Endothelial cell of umbilical vein (primary cell): ENCODE results near the gene KCNH1. TPM values are rescaled to one million over a fixed set of nuclear protein-coding genes. Genes with fewer than 3 reads are reported as not detected.

Experiments
- BruUV-seq: library from RNA; stranded (reverse); fragments of 400-500 nt; replicated peaks from 2 replicates; lab custom pipeline; 2021; lab: Mats Ljungman, UMichigan
- CTCF ChIA-PET: fragments of 300-600, 350-600 bp; sonication (Branson Sonifier 250); formaldehyde crosslinking; loops from one replicate; lab custom pipeline; 2021; ENCODE audit warnings: antibody characterized with exemption, inconsistent platforms; lab: Charles Lee
- POLR2A ChIA-PET: fragments of 300-600, 350-600 bp; sonication (Branson Sonifier 250); formaldehyde crosslinking; loops from one replicate; lab custom pipeline; 2021; ENCODE audit warnings: antibody characterized with exemption, inconsistent platforms; lab: Charles Lee
- DNase-seq: peaks from one replicate; pipeline ENCODE4 v3.0.0-alpha.2; 2011; ENCODE audit warnings: low read depth, low spot score
- FAIRE-seq: peaks from 2 replicates; lab custom pipeline; 2011; peaks lifted over from hg19 to GRCh38; lab: Jason Lieb, UNC
- H2AFZ ChIP-seq: 2 replicates; pipeline ENCODE4 v1.6.0; 2012; ENCODE audit warnings: low read depth, low read length, control low read depth, inconsistent platforms
- H3K27ac ChIP-seq: 2 replicates; pipeline ENCODE4 v1.5.1; 2011; ENCODE audit warnings: low read depth, mild to moderate bottlenecking, control low read depth, low read length, moderate library complexity; ENCODE audit not compliant: insufficient read depth
- H3K27me3 ChIP-seq, 2 experiments: 2 replicates each; pipeline versions ENCODE4 v1.6.0 to v1.6.1; 2011; ENCODE audit warnings: low read length in 2 of 2, mixed read lengths in 1 of 2; ENCODE audit not compliant: control insufficient read depth in 2 of 2, insufficient read depth in 2 of 2
- H3K36me3 ChIP-seq, 2 experiments: 2 replicates in 1 of 2; 3 replicates in 1 of 2; pipeline ENCODE4 v1.5.1; 2011; ENCODE audit warnings: low read length in 2 of 2, mild to moderate bottlenecking in 1 of 2, moderate library complexity in 1 of 2; ENCODE audit not compliant: control insufficient read depth in 2 of 2, insufficient read depth in 2 of 2; ENCODE audit errors: extremely low read depth in 1 of 2
- H3K4me1 ChIP-seq: 3 replicates; pipeline ENCODE4 v1.5.1; 2011; ENCODE audit warnings: mild to moderate bottlenecking, low read length; ENCODE audit not compliant: control insufficient read depth, insufficient read depth; ENCODE audit errors: extremely low read depth
- H3K4me2 ChIP-seq: 2 replicates; pipeline ENCODE4 v1.6.1; 2011; ENCODE audit warnings: low read length, control low read depth, mixed read lengths; ENCODE audit not compliant: insufficient read depth
- H3K4me3 ChIP-seq, 3 experiments: fragments of 200-600 bp in 1 of 3; sonication (generic), shearing (Covaris generic) in 1 of 3; replicated peaks in 1 of 3; 2 replicates each; pipeline ENCODE4 v1.5.1; 2011 to 2016; ENCODE audit warnings: control low read depth in 3 of 3, low read length in 3 of 3, mild to moderate bottlenecking in 2 of 3, inconsistent platforms in 1 of 3, low read depth in 1 of 3, moderate library complexity in 1 of 3; ENCODE audit not compliant: insufficient read depth in 1 of 3
- H3K79me2 ChIP-seq: 2 replicates; pipeline ENCODE4 v1.6.0; 2012; ENCODE audit warnings: low read length, inconsistent platforms; ENCODE audit not compliant: control insufficient read depth, insufficient read depth
- H3K9ac ChIP-seq: replicated peaks from 2 replicates; pipeline ENCODE3; 2011; ENCODE audit warnings: low read length, control low read depth; ENCODE audit not compliant: insufficient read depth; ENCODE audit errors: extremely low read depth
- H3K9me1 ChIP-seq: replicated peaks from 3 replicates; pipeline ENCODE4 v1.6.0; 2011; ENCODE audit warnings: mild to moderate bottlenecking, low read length; ENCODE audit not compliant: control insufficient read depth, insufficient read depth; ENCODE audit errors: extremely low read depth
- H3K9me3 ChIP-seq: replicated peaks from 2 replicates; pipeline ENCODE4 v1.5.1; 2012; ENCODE audit warnings: low read length, inconsistent platforms; ENCODE audit not compliant: control insufficient read depth, insufficient read depth
- H4K20me1 ChIP-seq: replicated peaks from 2 replicates; pipeline ENCODE3; 2011; ENCODE audit warnings: mild to moderate bottlenecking, low read length; ENCODE audit not compliant: control insufficient read depth, insufficient read depth; ENCODE audit errors: extremely low read depth
- CTCF ChIP-seq, 2 donors: IDR thresholded peaks; 1 replicate in 1 of 2; 2 replicates in 1 of 2; pipeline ENCODE4 v1.5.1; 2011; ENCODE audit warnings: low read length in 2 of 2, mild to moderate bottlenecking in 2 of 2, moderate library complexity in 2 of 2, control low read depth in 1 of 2, inconsistent platforms in 1 of 2, low read depth in 1 of 2; ENCODE audit not compliant: insufficient read depth in 1 of 2; ENCODE audit errors: extremely low read depth in 1 of 2
- EZH2 ChIP-seq: IDR thresholded peaks from 2 replicates; pipeline ENCODE4 v1.6.1; 2012; ENCODE audit warnings: borderline replicate concordance, low read depth, mild to moderate bottlenecking, moderate library complexity, low read length, inconsistent platforms; ENCODE audit not compliant: severe bottlenecking
- FOS ChIP-seq: IDR thresholded peaks from 2 replicates; pipeline ENCODE4 v1.6.1; 2011; ENCODE audit warnings: mild to moderate bottlenecking, low read length, moderate library complexity, borderline replicate concordance; ENCODE audit not compliant: insufficient read depth
- GATA2 ChIP-seq: IDR thresholded peaks from 2 replicates; pipeline ENCODE4 v1.7.0; 2011; ENCODE audit warnings: low read depth, mild to moderate bottlenecking, moderate library complexity, mixed read lengths, low read length; ENCODE audit not compliant: insufficient read length, insufficient read depth
- JUN ChIP-seq: IDR thresholded peaks from 2 replicates; pipeline ENCODE4 v1.6.1; 2011; ENCODE audit warnings: borderline replicate concordance, low read depth; ENCODE audit not compliant: insufficient read length, insufficient read depth
- MYC ChIP-seq: IDR thresholded peaks from one replicate; pipeline ENCODE4 v1.6.1; 2011; ENCODE audit warnings: mild to moderate bottlenecking, low read depth, low read length
- POLR2A ChIP-seq: IDR thresholded peaks from 2 replicates; pipeline ENCODE4 v1.6.1; 2012; ENCODE audit warnings: low read depth, mild to moderate bottlenecking, control low read depth, low read length
- POLR2AphosphoS5 ChIP-seq: IDR thresholded peaks from 2 replicates; pipeline ENCODE4 v1.6.1; 2012; ENCODE audit warnings: low read depth, mild to moderate bottlenecking, control low read depth, low read length, moderate library complexity; ENCODE audit not compliant: insufficient read depth
- dilution Hi-C: fragments of 300-500 bp; cut with MboI; formaldehyde crosslinking; loops from one replicate; pipeline ENCODE4 v1.15.0; 2019; ENCODE audit warnings: low sequenced_read_pairs; ENCODE audit not compliant: extremely low pct_ligation_motif_present
- intact Hi-C: fragments of 100-400 bp; cut with micrococcal nuclease; formaldehyde crosslinking; loops from one replicate; pipeline ENCODE4 v1.10.0; 2022
- polyA plus RNA-seq, 4 experiments: library from polyadenylated mRNA; depleted of rRNA in 3 of 4; stranded (reverse) in 3 of 4; unstranded in 1 of 4; fragments of >200 nt; gene quantifications; 2 replicates each; pipeline versions ENCODE4 v1.2.1 to v1.2.3, GENCODE V29; 2011 to 2012; ENCODE audit warnings: missing spikeins in 1 of 4
- total RNA-seq: library from RNA; stranded (reverse); gene quantifications from 2 replicates; pipeline ENCODE4 v1.2.3, GENCODE V29; 2021
- TF ChIP-seq, protein P1 (sequence below): IDR thresholded peaks from 2 replicates; pipeline ENCODE4 v1.6.1; 2011; ENCODE audit not compliant: insufficient read depth, insufficient read length

The KCNH1 gene
- total and polyA plus RNA-seq, 2 donors (not counting 3 experiments of a cell fraction or from before 2014, with no cell fraction given): not detected

GRCh38 chr1:210779269-210779668 is 354.7 kb downstream of the KCNH1 start:
- H2AFZ ChIP-seq: no peak overlapping the region
- no peaks in the 10 kb centered on the region for H4K20me1 ChIP-seq
- H3K79me2 ChIP-seq: no peaks in the 10 kb centered on the region
- CTCF ChIA-PET: no interaction called here
- H3K36me3 ChIP-seq: no peaks in the 10 kb centered on the region
- no peak for FAIRE-seq
- no TSS peak for BruUV-seq
- H3K9me1 ChIP-seq: no peaks in the 10 kb centered on the region
- dilution Hi-C loops: no loop called here
- no peak overlapping the region for H3K9ac ChIP-seq
- TF ChIP-seq CTCF (IDR thresholded peaks at IDR 0.05; ENCODE audit: extremely low read depth in 1 of 2, insufficient read depth in 1 of 2, low read depth in 1 of 2, low read length in 2 of 2) (no peak), POLR2AphosphoS5 (no peak), GATA2 (no peak), POLR2A (no peak), EZH2 (no peak), FOS (no peak), MYC (no peak), JUN (no peak)
- TF ChIP-seq, protein P1, sequence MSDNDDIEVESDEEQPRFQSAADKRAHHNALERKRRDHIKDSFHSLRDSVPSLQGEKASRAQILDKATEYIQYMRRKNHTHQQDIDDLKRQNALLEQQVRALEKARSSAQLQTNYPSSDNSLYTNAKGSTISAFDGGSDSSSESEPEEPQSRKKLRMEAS: no peak
- no peaks in the 10 kb centered on the region for H3K27me3 ChIP-seq
- H3K27ac ChIP-seq: no peak overlapping the region
- peaks cover 4% of the 10 kb centered on the region for H3K9me3 ChIP-seq
- H3K4me1 ChIP-seq: no peaks in the 10 kb centered on the region
- intact Hi-C loops: no loop called here
- H3K4me3 ChIP-seq: no peak overlapping the region
- no peak for DNase-seq
- no peak overlapping the region for H3K4me2 ChIP-seq
- POLR2A ChIA-PET: no interaction called here
